ENCODE measurements around the gene FBLL1. TPM values are rescaled to one million over a fixed set of nuclear protein-coding genes. Genes with fewer than 3 reads are reported as not detected.

The FBLL1 gene
- total and polyA plus RNA-seq, 2 experiments from 2014 or later: 2.3 to 6.0 TPM

DNA sequence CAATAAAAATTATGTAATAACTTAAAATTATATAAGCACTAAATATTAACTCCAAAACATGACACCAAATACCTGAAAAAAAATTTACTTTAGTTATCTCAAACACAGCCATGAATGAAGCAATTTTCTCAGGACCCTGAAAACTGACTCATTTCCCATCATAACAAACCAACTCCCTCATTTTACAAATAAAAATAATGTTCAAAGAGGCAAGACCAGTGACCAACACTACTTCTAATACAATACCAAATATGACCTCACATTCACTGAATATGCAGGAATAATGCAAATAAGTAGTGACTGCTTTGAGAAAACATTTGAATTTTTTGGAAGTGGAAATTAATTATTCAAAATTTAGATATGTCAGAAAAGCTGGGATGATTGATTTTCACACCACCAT lies 21.6 kb downstream of the FBLL1 start:
- Histone ChIP-seq H4K20me1 (replicated peaks; ENCODE audit: insufficient read depth) (peaks cover 12% of the 10 kb centered on the region), H3K9me2 (ENCODE audit: insufficient read depth) (no peaks in the 10 kb centered on the region), H3K4me1 (ENCODE audit: insufficient read depth) (no peaks in the 10 kb centered on the region), H3K36me3 (ENCODE audit: insufficient read depth) (peaks cover 8% of the 10 kb centered on the region; the same call in 1 of the 2 replicates), H3K27me3 (ENCODE audit: insufficient read depth) (no peaks in the 10 kb centered on the region), H3K4me2 (no peak overlapping the region), H3K27ac (ENCODE audit: low read depth) (no peak overlapping the region), H3K4me3 (no peak overlapping the region), H3F3A (replicated peaks; ENCODE audit: low read depth) (no peaks in the 10 kb centered on the region), H3K79me2 (replicated peaks; ENCODE audit: insufficient read depth) (peaks cover 25% of the 10 kb centered on the region; the same call in 1 of the 2 replicates), H2AFZ (no peak overlapping the region)
- Mint-ChIP-seq H3K27me3 (ENCODE audit: insufficient read depth, low read depth, poor library complexity) (peaks cover 4% of the 10 kb centered on the region), H3K36me3 (ENCODE audit: low read depth) (peaks cover 32% of the 10 kb centered on the region; the same call in 2 of the 3 replicates), H3K27ac (no peak overlapping the region), H3K4me3 (no peak overlapping the region), H3K9me3 (no peaks in the 10 kb centered on the region), H3K4me1 (no peaks in the 10 kb centered on the region; the same call in 2 of the 3 replicates)
- no peak for TF ChIP-seq POLR2AphosphoS5 (IDR thresholded peaks at IDR 0.05; ENCODE audit: low read depth)
- no peak for TF ChIP-seq EZH2 (IDR thresholded peaks at IDR 0.05; ENCODE audit: low read depth, unreplicated experiment)
- TF ChIP-seq EZH2phosphoT487 (IDR thresholded peaks at IDR 0.05; ENCODE audit: unreplicated experiment): no peak
- no peak for TF ChIP-seq ETS1 (IDR thresholded peaks at IDR 0.05)
- TF ChIP-seq, protein P1, sequence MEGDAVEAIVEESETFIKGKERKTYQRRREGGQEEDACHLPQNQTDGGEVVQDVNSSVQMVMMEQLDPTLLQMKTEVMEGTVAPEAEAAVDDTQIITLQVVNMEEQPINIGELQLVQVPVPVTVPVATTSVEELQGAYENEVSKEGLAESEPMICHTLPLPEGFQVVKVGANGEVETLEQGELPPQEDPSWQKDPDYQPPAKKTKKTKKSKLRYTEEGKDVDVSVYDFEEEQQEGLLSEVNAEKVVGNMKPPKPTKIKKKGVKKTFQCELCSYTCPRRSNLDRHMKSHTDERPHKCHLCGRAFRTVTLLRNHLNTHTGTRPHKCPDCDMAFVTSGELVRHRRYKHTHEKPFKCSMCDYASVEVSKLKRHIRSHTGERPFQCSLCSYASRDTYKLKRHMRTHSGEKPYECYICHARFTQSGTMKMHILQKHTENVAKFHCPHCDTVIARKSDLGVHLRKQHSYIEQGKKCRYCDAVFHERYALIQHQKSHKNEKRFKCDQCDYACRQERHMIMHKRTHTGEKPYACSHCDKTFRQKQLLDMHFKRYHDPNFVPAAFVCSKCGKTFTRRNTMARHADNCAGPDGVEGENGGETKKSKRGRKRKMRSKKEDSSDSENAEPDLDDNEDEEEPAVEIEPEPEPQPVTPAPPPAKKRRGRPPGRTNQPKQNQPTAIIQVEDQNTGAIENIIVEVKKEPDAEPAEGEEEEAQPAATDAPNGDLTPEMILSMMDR (conservative IDR thresholded peaks at IDR 0.05; ENCODE audit: low read depth in 2 of 2): no peak
- TF ChIP-seq, protein P2, sequence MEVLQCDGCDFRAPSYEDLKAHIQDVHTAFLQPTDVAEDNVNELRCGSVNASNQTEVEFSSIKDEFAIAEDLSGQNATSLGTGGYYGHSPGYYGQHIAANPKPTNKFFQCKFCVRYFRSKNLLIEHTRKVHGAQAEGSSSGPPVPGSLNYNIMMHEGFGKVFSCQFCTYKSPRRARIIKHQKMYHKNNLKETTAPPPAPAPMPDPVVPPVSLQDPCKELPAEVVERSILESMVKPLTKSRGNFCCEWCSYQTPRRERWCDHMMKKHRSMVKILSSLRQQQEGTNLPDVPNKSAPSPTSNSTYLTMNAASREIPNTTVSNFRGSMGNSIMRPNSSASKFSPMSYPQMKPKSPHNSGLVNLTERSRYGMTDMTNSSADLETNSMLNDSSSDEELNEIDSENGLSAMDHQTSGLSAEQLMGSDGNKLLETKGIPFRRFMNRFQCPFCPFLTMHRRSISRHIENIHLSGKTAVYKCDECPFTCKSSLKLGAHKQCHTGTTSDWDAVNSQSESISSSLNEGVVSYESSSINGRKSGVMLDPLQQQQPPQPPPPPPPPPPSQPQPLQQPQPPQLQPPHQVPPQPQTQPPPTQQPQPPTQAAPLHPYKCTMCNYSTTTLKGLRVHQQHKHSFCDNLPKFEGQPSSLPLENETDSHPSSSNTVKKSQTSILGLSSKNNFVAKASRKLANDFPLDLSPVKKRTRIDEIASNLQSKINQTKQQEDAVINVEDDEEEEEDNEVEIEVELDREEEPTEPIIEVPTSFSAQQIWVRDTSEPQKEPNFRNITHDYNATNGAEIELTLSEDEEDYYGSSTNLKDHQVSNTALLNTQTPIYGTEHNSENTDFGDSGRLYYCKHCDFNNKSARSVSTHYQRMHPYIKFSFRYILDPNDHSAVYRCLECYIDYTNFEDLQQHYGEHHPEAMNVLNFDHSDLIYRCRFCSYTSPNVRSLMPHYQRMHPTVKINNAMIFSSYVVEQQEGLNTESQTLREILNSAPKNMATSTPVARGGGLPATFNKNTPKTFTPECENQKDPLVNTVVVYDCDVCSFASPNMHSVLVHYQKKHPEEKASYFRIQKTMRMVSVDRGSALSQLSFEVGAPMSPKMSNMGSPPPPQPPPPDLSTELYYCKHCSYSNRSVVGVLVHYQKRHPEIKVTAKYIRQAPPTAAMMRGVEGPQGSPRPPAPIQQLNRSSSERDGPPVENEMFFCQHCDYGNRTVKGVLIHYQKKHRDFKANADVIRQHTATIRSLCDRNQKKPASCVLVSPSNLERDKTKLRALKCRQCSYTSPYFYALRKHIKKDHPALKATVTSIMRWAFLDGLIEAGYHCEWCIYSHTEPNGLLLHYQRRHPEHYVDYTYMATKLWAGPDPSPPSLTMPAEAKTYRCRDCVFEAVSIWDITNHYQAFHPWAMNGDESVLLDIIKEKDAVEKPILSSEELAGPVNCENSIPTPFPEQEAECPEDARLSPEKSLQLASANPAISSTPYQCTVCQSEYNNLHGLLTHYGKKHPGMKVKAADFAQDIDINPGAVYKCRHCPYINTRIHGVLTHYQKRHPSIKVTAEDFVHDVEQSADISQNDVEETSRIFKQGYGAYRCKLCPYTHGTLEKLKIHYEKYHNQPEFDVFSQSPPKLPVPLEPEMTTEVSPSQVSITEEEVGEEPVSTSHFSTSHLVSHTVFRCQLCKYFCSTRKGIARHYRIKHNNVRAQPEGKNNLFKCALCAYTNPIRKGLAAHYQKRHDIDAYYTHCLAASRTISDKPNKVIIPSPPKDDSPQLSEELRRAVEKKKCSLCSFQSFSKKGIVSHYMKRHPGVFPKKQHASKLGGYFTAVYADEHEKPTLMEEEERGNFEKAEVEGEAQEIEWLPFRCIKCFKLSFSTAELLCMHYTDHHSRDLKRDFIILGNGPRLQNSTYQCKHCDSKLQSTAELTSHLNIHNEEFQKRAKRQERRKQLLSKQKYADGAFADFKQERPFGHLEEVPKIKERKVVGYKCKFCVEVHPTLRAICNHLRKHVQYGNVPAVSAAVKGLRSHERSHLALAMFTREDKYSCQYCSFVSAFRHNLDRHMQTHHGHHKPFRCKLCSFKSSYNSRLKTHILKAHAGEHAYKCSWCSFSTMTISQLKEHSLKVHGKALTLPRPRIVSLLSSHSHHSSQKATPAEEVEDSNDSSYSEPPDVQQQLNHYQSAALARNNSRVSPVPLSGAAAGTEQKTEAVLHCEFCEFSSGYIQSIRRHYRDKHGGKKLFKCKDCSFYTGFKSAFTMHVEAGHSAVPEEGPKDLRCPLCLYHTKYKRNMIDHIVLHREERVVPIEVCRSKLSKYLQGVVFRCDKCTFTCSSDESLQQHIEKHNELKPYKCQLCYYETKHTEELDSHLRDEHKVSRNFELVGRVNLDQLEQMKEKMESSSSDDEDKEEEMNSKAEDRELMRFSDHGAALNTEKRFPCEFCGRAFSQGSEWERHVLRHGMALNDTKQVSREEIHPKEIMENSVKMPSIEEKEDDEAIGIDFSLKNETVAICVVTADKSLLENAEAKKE (CRISPR knock-in tag; IDR thresholded peaks at IDR 0.05): no peak
- TF ChIP-seq CREB1 (CRISPR knock-in tag; IDR thresholded peaks at IDR 0.05; ENCODE audit: low read depth): no peak
- TF ChIP-seq ZNF114 (CRISPR knock-in tag; IDR thresholded peaks at IDR 0.05): no peak
- TF ChIP-seq REST (IDR thresholded peaks at IDR 0.05; ENCODE audit: unreplicated experiment): no peak
- ATAC-seq (no peak), DNase-seq (ENCODE audit: low spot score) (no peak)

Measured in GM23338 (cell line).